Stimulated activated CD8-positive, alpha-beta memory T cell treated with anti-CD3 and anti-CD28 coated beads, Interleukin-4, amount 100 ng/mL, for 1 hour (primary cell): Measurements from ENCODE around the gene B3GNT7.
"Not testable (repeated sequence)": the region's sequence is repeated elsewhere in the genome, so short reads cannot be mapped to it uniquely, and the experiment has no call there.

Experiments
- DNase-seq, 2 donors: peaks; one replicate each; pipeline ENCODE4 v3.0.0-alpha.2; 2020; ENCODE audit warnings: low read depth in 2 of 2, low spot score in 1 of 2

B3GNT7 gene

GRCh38 chr2:231423176-231423575, 27.7 kb downstream of the B3GNT7 start:
- DNase-seq, result no peak

- DNase-seq, result no peak
Observed at GRCh38 chr2:231425291-231425810, 29.8 kb downstream of the B3GNT7 start.

GRCh38 chr2:231425811-231426703, 30.5 kb downstream of the B3GNT7 start:
- peak; percentile 33 to 38 for DNase-seq

GRCh38 chr2:231427116-231427515, 31.6 kb downstream of the B3GNT7 start:
- DNase-seq, result no peak

GRCh38 chr2:231429152-231429551, 33.6 kb downstream of the B3GNT7 start:
- DNase-seq, result no peak

- no peak for DNase-seq
Observed at GRCh38 chr2:231429901-231430300, 34.4 kb downstream of the B3GNT7 start.

- not testable (repeated sequence) for DNase-seq
Observed at GRCh38 chr2:231430437-231430836, 34.9 kb downstream of the B3GNT7 start.

- DNase-seq, result no peak
Observed at GRCh38 chr2:231431606-231432005, 36.1 kb downstream of the B3GNT7 start.

- DNase-seq, result no peak
Observed at GRCh38 chr2:231433990-231434389, 38.5 kb downstream of the B3GNT7 start.

- DNase-seq, result no peak
Observed at GRCh38 chr2:231436957-231437356, 41.4 kb downstream of the B3GNT7 start.

- no peak for DNase-seq
Observed at GRCh38 chr2:231449503-231450054, 54.1 kb downstream of the B3GNT7 start.

- no peak for DNase-seq
Observed at GRCh38 chr2:231450548-231450989, 55.1 kb downstream of the B3GNT7 start.
